ENCODE data around the gene CDH13.

- TF ChIP-seq CTCF (IDR thresholded peaks at IDR 0.05), result no peak
- TF ChIP-seq POLR2A (IDR thresholded peaks at IDR 0.05), result no peak
Measured at GRCh38 chr16:82965808-82966207, 339.0 kb downstream of the CDH13 start.

Measured in Peyer's patch (tissue), 4 donors.